Activated T-helper 1 cell treated with Interleukin-2 at 50 U/mL for 16 hours (primary cell): ENCODE results near the gene FBXL17.

Experiments used
- DNase-seq: peaks from one replicate; pipeline ENCODE4 v3.0.0-alpha.2; 2020; ENCODE audit warnings: low read depth

FBXL17 gene

GRCh38 chr5:107858788-107859187, 523.1 kb downstream of the FBXL17 start:
- no peak for DNase-seq

DNA sequence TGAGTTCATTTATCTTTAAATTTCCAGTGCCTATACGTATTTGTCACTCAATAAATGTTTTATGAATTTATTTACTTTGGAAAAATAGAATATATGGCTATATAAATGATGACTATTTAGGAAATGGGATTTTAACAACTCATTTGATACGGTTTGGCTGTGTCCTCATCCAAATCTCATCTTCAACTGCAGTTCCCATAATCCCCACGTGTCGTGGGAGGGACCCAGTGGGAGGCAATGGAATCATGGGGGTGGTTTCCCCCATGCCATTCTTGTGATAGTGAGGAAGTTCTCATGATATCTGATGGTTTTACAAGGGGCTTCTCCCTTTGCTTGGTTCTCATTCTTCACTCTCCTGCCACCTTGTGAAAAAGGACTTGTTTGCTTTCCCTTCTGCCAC, 523.6 kb downstream of the FBXL17 start:
- DNase-seq = no peak

DNA sequence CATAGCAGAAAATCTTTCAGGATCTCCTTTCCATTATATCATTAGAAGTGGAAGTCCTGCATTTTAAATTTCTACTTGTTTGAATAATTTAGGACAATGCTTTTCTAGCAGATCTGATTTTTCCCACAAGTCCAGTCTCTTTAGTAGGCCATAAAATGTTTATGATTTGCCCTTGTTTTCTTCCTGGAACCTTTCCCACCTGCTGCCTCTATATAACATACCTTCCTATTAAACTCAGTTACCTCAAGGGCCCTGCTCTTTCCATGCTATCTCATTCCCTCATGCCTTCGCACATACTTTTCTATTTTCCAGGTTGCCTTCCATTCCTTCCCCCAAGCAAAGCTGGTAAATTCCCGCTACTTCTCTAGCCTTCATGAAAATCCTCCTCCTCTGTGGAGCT, 524.1 kb downstream of the FBXL17 start:
- DNase-seq = no peak

DNA sequence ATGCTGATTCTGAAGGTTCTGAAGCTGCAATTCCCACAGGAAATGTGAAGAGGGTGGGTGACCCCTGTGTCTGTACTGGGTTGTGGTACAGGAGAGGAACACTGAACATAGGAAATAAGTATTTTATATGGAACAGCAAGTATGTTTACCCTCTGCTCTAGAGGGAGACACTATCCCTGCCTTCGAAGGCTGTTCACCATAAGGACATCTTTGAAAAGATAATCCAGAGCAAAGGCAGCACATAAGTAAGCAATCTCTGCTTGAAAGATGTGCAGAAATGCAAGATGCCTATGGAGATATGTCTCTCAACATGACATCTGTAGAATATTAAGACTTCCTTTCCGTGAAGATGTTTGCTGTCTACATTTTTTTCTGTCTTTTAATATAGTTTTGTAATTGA, 526.7 kb downstream of the FBXL17 start:
- DNase-seq = no peak

- no peak for DNase-seq
Measured at GRCh38 chr5:107853696-107854095, 528.2 kb downstream of the FBXL17 start.

DNA sequence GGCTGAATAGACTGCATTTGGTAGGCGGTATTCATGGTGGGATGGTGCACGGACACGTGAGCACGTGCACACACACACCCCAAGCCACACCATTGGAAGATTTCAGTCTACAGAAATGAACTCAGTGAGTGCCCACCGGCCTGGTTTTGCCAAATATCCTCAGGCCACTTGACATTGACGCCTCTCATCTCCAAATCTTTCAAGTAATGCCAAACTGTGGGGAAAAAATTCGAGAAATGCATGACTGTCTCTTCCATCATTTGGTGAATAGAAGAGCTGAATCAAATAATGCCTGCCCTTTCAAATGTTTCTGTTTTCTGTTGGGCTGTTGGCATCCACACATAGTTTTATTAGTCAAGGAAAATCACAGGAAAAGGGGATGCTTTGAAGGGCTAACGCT, 528.9 kb downstream of the FBXL17 start:
- no peak for DNase-seq

GRCh38 chr5:107849118-107849517, 532.8 kb downstream of the FBXL17 start:
- DNase-seq = no peak

GRCh38 chr5:107840592-107840991, 541.3 kb downstream of the FBXL17 start:
- DNase-seq = no peak

DNA sequence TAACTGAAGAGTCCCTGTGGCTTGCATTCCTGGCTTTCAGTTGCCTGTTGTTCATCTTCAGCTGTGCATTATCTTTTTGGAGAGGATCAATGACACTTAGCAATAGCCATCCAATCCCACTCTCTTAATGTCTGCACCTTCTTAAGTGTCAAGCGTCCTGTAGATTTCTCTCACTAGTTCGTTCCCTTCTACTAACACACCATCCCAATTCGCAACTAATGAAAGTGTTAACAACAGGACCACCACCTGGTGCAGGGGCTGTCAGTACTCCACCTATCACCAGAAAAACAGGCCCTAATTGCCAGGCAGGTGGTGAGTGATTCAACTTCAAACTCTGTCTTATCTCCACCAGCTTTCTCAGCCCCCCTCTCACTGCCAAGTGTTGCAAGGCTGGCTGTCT, 541.7 kb downstream of the FBXL17 start:
- no peak for DNase-seq

DNA sequence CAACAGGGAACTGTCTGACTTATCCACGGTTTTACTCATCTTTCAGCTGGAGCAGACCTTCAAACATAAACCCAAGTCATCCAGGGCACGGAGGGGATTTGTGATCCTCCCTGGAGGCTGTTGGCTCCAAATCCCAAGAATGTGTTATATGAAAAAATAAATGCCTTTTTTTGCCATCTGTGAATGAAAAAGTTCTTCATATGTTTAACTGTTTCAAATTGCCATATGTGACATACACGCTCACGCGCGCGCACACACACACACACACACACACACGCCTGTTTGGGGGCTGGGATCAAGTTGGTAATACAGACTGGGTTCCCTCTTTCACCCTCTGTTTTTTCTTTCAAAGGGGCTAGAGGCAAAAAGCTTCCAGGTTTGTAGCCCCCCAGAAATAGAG, 546.8 kb downstream of the FBXL17 start:
- DNase-seq = no peak

DNA sequence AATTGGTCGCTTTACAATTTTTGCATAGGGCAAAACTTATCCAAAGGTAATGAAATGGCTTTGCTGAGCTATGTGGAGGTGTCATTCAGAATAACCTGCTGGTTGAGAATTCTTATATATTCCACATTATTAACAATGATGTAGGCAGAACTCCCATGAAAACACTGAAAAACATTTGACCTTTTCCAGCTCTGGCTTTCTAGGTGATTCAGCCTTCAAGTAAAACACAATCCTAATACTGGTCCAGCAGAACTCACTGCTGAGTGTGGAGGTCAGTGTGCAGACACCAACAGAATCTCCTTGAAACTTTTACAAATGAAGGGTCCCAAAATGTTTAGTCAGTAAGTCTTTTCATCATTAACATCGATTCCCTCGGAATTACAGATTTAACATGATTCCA, 549.2 kb downstream of the FBXL17 start:
- no peak for DNase-seq

DNA sequence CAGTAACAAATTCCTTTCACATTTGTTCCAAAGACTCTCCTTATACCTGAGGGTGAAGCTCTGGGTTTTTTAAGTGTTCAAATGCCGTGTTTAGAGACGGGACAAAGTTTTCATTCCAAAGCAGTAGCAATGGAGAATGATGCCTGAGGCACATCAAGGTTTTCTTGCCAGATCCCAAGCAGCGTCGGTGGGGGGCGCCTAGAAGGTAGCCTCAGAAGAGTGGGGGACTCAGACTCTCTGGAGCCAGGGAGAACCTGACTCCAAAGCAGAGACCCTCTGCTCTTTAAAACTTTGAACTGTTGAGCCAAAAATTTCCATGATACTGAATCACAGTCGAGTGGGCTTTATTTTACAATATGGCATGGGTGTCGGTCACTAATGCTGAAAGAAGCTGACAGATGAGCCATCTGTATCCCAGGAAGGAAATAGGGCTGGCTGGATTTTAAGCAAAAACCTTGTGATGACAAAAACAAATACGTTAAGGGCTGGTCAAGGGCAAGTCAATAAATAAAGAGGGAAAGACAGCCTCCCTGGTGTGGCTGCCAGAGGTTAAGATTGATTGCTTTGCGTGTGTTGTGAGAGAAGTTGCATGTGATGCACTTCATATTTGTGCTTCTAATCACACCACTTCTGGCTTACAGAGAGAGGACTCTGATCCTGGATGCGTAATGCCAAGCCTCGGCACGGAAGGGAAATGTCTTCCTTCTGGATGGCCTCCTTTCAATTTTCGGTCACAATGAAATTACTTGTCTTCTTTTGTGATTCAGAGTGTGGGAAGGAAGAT, 550.1 kb downstream of the FBXL17 start:
- DNase-seq = no peak

GRCh38 chr5:107830750-107831149, 551.1 kb downstream of the FBXL17 start:
- no peak for DNase-seq

DNA sequence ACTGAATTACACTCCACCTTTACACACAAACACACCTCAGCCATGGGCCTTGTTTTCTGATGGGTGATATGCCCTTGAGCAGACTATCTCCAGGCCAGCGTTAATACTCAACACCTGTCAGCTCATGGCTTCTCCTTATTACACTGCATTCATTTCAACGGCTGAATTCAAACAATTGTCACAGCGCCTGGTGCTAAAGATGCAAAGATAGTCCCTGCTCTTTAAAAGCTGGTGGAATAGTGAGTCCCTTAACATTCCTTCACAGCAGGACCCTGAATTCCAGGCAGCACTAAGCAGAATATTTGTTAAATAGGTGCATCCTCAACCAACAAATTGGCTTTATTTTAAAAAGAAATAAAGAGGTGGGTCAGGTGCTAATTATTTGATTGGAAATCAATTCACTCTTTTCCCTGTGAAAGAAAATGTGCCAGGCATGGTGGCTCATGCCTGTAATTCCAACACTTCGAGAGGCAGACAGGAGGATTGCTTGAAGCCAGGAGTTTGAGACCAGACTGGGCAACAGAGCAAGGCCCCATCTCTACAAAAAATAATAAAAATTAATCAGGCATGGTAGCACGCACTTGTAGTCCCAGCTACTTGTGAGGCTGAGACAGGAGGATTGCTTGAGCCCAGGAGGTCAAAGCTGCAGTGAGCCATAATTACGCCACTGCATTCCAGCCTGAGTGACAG, 555.4 kb downstream of the FBXL17 start:
- DNase-seq = no peak

- no peak for DNase-seq
Measured at GRCh38 chr5:107824821-107825220, 557.1 kb downstream of the FBXL17 start.

GRCh38 chr5:107821288-107821687, 560.6 kb downstream of the FBXL17 start:
- DNase-seq = no peak

DNA sequence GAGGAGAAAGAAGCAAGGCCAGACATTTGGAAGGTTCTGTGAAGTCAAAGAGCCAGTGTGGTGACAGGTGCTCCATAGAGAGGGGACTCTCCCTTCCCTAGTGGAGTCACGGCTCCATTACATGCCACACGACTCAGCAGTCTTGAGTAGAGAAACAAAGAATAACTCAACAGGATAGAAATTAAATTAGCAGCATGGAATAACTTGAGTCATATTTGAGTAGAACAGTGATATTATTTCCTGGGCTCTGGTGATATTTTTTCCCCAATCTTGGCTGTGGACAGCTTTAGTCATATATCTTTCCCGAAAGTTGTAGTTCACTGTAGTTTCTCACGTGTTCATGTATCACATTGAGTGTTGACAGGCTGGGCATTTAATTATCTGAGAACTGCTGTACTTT, 561.5 kb downstream of the FBXL17 start:
- no peak for DNase-seq

DNA sequence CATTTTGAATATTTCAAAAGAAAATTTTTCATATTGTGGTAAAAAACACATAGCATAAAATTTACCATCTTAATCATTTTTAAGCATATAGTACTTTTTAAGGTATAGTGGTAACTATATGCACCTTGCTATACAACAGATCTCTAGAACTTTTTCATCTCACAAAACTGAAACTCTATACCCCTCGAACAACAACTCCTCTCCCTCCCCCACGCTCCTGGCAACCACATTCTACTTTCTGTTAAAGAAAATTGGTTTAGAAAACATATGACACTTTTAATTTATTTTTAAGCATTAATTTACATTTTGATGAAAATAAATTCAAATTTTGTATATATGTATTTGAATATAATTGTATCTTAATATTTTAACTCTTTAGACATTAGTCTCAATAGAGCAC, 563.9 kb downstream of the FBXL17 start:
- DNase-seq = no peak

- no peak for DNase-seq
Measured at GRCh38 chr5:107817436-107817835, 564.5 kb downstream of the FBXL17 start.

GRCh38 chr5:107815109-107815508, 566.8 kb downstream of the FBXL17 start:
- no peak for DNase-seq

GRCh38 chr5:107814183-107814827, 567.6 kb downstream of the FBXL17 start:
- DNase-seq = no peak

DNA sequence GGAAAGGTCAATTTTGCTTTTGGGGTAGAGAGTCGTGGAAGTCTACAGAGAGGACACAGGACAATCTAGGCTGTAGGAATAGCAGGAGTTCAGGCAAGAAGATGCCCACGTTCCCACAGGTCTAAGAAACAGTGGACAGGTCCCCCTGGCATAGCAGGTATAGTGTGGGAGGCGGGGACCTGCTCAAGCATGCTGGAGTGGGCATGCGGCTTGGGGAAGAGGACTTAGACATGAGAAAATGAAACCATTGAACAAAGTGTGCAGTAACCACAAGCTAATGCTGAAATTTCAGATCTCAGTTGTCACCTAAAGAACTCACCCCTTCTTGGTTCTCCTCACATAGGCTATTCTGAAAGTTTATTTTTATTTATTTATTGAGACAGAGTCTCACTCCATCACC, 568.3 kb downstream of the FBXL17 start:
- DNase-seq = no peak

DNA sequence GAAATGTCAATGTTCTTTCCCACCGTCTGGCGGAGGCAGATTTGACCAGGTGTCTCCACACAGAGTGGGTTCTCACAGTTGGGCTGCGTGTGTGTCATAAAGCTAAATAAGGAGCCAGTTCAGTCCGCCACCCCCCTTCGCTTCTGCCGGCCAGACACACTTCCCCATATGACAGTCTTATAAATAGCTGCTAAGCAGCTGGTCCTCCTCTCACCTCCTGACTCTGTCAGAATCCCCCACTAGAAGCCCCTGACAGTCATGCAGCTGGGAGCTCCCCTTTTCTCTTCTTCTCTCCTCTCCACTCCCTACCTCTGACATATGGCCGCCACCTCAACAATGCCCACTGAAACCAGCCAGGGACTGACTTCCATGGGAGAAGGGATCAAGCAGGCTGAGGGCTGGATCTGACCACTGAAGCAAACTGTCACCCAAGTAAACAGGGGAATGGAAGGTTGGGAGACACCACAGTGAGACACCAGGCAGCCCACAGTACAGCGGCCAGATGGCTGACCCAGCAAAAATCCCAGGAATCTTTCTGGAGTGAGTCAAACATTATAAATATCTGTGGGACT, 569.2 kb downstream of the FBXL17 start:
- no peak for DNase-seq
